Endothelial cell (in vitro differentiated cells): ENCODE data around the gene BICD2. TPM values are rescaled to one million over a fixed set of nuclear protein-coding genes. Genes with fewer than 3 reads are reported as not detected.
"Not testable (repeated sequence)": the region's sequence is repeated elsewhere in the genome, so short reads cannot be mapped to it uniquely, and the experiment has no call there.

ENCODE experiments used
- DNase-seq: peaks from one replicate; pipeline ENCODE4 v3.0.0; 2021; ENCODE audit warnings: low spot score
- H3K27ac Mint-ChIP-seq: one replicate; pipeline ENCODE4 v1.8.0; 2021; ENCODE audit warnings: mixed read lengths, inconsistent platforms; ENCODE audit not compliant: unreplicated experiment
- H3K27me3 Mint-ChIP-seq: one replicate; pipeline ENCODE4 v1.8.0; 2021; ENCODE audit warnings: mild to moderate bottlenecking, moderate library complexity, mixed read lengths, inconsistent platforms; ENCODE audit not compliant: unreplicated experiment
- H3K36me3 Mint-ChIP-seq: one replicate; pipeline ENCODE4 v1.8.0; 2021; ENCODE audit warnings: mild to moderate bottlenecking, low read depth, mixed read lengths, inconsistent platforms; ENCODE audit not compliant: unreplicated experiment
- H3K4me1 Mint-ChIP-seq: one replicate; pipeline ENCODE4 v1.8.0; 2021; ENCODE audit warnings: mild to moderate bottlenecking, mixed read lengths, inconsistent platforms; ENCODE audit not compliant: unreplicated experiment
- H3K4me3 Mint-ChIP-seq: one replicate; pipeline ENCODE4 v1.8.0; 2021; ENCODE audit warnings: mild to moderate bottlenecking, mixed read lengths, inconsistent platforms; ENCODE audit not compliant: unreplicated experiment
- H3K9me3 Mint-ChIP-seq: one replicate; pipeline ENCODE4 v1.8.0; 2021; ENCODE audit warnings: mixed read lengths, inconsistent platforms; ENCODE audit not compliant: unreplicated experiment
- long read RNA-seq: library from polyadenylated mRNA; unstranded; transcript quantifications from one replicate; pipeline ENCODE4 v2.0.0, GENCODE V29; 2020; ENCODE audit not compliant: unreplicated experiment
- total RNA-seq: library from RNA; stranded (reverse); fragmentation: NEBNext Ultra II Directional; extraction: Animal tissue kit (Norgen Biotek cat#: 25700); gene quantifications from one replicate; pipeline ENCODE4 v1.2.1, GENCODE V29; 2021; ENCODE audit not compliant: unreplicated experiment
- TF ChIP-seq, protein P1 (sequence below): fragments of 200-600 bp; sonication (generic); IDR thresholded peaks from one replicate; pipeline ENCODE4 v1.5.0; 2021; ENCODE audit warnings: antibody characterized with exemption; ENCODE audit not compliant: unreplicated experiment

BICD2 gene
- 31.8 TPM for total RNA-seq
- long read RNA-seq, full-length matches to known transcripts: 5 of 8 reads
- long read RNA-seq, partial matches to known transcripts: 1 of 8 reads
- long read RNA-seq, other reads (novel, unspliced or antisense): 2 of 8 reads

- Mint-ChIP-seq H3K36me3 (peaks cover 13% of the 10 kb centered on the region), H3K27ac (peak within 1 kb of the TSS; percentile 87), H3K9me3 (no peaks in the 10 kb centered on the region), H3K4me1 (peaks cover 43% of the 10 kb centered on the region), H3K4me3 (peak within 1 kb of the TSS; percentile 96), H3K27me3 (peaks cover 23% of the 10 kb centered on the region)
- TF ChIP-seq, protein P1, sequence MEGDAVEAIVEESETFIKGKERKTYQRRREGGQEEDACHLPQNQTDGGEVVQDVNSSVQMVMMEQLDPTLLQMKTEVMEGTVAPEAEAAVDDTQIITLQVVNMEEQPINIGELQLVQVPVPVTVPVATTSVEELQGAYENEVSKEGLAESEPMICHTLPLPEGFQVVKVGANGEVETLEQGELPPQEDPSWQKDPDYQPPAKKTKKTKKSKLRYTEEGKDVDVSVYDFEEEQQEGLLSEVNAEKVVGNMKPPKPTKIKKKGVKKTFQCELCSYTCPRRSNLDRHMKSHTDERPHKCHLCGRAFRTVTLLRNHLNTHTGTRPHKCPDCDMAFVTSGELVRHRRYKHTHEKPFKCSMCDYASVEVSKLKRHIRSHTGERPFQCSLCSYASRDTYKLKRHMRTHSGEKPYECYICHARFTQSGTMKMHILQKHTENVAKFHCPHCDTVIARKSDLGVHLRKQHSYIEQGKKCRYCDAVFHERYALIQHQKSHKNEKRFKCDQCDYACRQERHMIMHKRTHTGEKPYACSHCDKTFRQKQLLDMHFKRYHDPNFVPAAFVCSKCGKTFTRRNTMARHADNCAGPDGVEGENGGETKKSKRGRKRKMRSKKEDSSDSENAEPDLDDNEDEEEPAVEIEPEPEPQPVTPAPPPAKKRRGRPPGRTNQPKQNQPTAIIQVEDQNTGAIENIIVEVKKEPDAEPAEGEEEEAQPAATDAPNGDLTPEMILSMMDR: no peak
- peak; percentile 14 for DNase-seq
Measured at GRCh38 chr9:92764381-92764987, at the start of gene BICD2. Gene BICD2 (minus strand): TSS chr9:92764833. CDS start chr9:92764744, 89 bp downstream.

DNA sequence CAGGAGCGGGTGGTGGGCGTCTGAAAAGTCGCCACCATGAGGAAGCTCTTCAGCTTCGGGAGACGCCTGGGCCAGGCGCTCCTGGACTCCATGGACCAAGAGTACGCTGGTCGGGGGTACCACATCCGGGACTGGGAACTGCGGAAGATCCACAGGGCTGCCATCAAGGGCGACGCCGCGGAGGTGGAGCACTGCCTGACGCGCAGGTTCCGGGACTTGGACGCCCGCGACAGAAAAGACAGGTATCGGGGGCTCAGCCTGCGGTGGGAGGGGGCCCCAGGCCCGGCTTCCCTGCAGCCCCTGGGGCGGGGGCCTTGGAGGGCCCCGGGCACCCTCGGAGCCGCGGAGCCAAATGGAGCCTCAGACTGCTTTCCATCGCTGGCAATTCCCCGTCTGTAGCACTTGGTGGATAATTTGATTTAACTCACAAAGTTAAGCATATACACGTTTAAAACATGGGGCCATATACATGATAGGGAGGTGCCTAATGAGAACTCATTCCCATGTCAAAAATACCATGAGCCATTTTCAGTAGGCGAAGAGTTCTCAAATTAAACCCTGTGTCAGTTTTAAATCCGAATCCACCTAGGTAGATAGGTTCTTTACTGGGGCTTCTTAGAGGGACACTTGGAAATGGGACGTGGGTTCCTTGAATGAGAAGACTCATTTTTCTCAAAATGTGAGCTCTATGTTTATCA, 45.1 kb upstream of the BICD2 start:
- H3K9me3 Mint-ChIP-seq, H3K27ac Mint-ChIP-seq, DNase-seq: not testable (repeated sequence)

GRCh38 chr9:92808726-92809451, 44.3 kb upstream of the BICD2 start:
- Mint-ChIP-seq H3K4me3 (peak overlapping the region; percentile 82), H3K9me3 (no peaks in the 10 kb centered on the region), H3K27ac (no peak overlapping the region), H3K4me1 (peaks cover 12% of the 10 kb centered on the region), H3K27me3 (peaks cover 13% of the 10 kb centered on the region), H3K36me3 (no peaks in the 10 kb centered on the region)
- peak; percentile 83 for DNase-seq
- TF ChIP-seq, protein P1: no peak

More for the DNA sequence above, 45.1 kb upstream of the BICD2 start:
- H3K36me3 Mint-ChIP-seq: not testable (repeated sequence)
- H3K4me1 Mint-ChIP-seq: peaks cover 12% of the 10 kb centered on the region
- peak overlapping the region; percentile 62 for H3K4me3 Mint-ChIP-seq
- H3K27me3 Mint-ChIP-seq: peaks cover 13% of the 10 kb centered on the region

- Mint-ChIP-seq H3K9me3 (no peaks in the 10 kb centered on the region), H3K27me3 (peaks cover 13% of the 10 kb centered on the region), H3K27ac (no peak overlapping the region), H3K4me3 (no peak overlapping the region), H3K36me3 (no peaks in the 10 kb centered on the region), H3K4me1 (peaks cover 12% of the 10 kb centered on the region)
- DNase-seq: no peak
- TF ChIP-seq, protein P1: no peak
Measured at GRCh38 chr9:92807757-92808725, 43.4 kb upstream of the BICD2 start.
